Measurements from ENCODE around the gene GATC. TPM values are rescaled to one million over a fixed set of nuclear protein-coding genes. Genes with fewer than 3 reads are reported as not detected.

The GATC gene
- total and polyA plus RNA-seq, 2 experiments from 2014 or later, result 18.5 to 20.1 TPM

DNA sequence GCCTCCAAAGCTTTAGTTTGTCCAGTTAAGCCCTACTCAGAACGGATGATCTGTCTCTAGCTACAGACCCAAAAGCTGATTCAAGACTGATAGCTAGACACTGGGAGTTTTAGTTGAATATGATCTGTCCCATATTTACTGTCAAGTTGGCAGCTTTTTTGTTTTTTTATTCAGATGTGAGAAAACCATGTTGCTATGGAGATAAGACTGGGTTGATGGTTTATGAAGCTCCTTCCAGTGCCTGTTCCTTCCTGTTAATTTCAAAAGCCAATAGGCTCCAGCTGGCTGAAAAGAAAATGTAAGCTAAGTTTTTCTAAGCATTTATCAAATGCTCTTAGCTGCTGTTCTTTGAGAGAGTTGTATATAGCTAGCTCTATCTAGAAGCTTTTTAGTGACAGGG lies 54.3 kb downstream of the GATC start:
- H3K27ac ChIP-seq (ENCODE audit: low read depth), result no peak overlapping the region
- DNase-seq (ENCODE audit: low spot score) (no peak), ATAC-seq (no peak)
- H3K9me2 ChIP-seq (ENCODE audit: insufficient read depth), result no peaks in the 10 kb centered on the region
- H4K20me1 ChIP-seq (replicated peaks; ENCODE audit: insufficient read depth), result peaks cover 19% of the 10 kb centered on the region
- H3K79me2 ChIP-seq (replicated peaks; ENCODE audit: insufficient read depth), result peaks cover 23% of the 10 kb centered on the region
- TF ChIP-seq EZH2 (IDR thresholded peaks at IDR 0.05; ENCODE audit: low read depth, unreplicated experiment), result no peak
- TF ChIP-seq EZH2phosphoT487 (IDR thresholded peaks at IDR 0.05; ENCODE audit: unreplicated experiment), result no peak
- TF ChIP-seq ZNF114 (CRISPR knock-in tag; IDR thresholded peaks at IDR 0.05), result no peak
- TF ChIP-seq STAT1 (IDR thresholded peaks at IDR 0.05; ENCODE audit: unreplicated experiment), result no peak
- no peak overlapping the region for H2AFZ ChIP-seq
- H3K4me1 Mint-ChIP-seq, result peaks cover 32% of the 10 kb centered on the region
- H3K4me3 ChIP-seq, result no peak overlapping the region
- no peaks in the 10 kb centered on the region for H3K27me3 ChIP-seq (ENCODE audit: insufficient read depth)
- H3F3A ChIP-seq (replicated peaks; ENCODE audit: low read depth), result peaks cover 27% of the 10 kb centered on the region
- H3K27ac Mint-ChIP-seq, result no peak overlapping the region
- H3K9me3 Mint-ChIP-seq, result peaks cover 2% of the 10 kb centered on the region; the same call in 2 of the 3 replicates
- peaks cover 22% of the 10 kb centered on the region for H3K36me3 ChIP-seq (ENCODE audit: insufficient read depth)
- H3K27me3 Mint-ChIP-seq (ENCODE audit: insufficient read depth, low read depth, poor library complexity), result peaks cover 12% of the 10 kb centered on the region
- no peak overlapping the region for H3K4me3 Mint-ChIP-seq
- no peak overlapping the region for H3K4me2 ChIP-seq
- H3K4me1 ChIP-seq (ENCODE audit: insufficient read depth), result peaks cover 23% of the 10 kb centered on the region
- peaks cover 58% of the 10 kb centered on the region for H3K36me3 Mint-ChIP-seq (ENCODE audit: low read depth)

- Mint-ChIP-seq H3K4me3 (no peak overlapping the region), H3K36me3 (ENCODE audit: low read depth) (peaks cover 53% of the 10 kb centered on the region), H3K4me1 (peaks cover 14% of the 10 kb centered on the region), H3K9me3 (no peaks in the 10 kb centered on the region), H3K27me3 (ENCODE audit: insufficient read depth, low read depth, poor library complexity) (peaks cover 9% of the 10 kb centered on the region), H3K27ac (peak overlapping the region; percentile 84)
- H3K36me3 ChIP-seq (ENCODE audit: insufficient read depth), result peaks cover 20% of the 10 kb centered on the region
- H2AFZ ChIP-seq, result no peak overlapping the region
- H3K9me2 ChIP-seq (ENCODE audit: insufficient read depth), result no peaks in the 10 kb centered on the region
- ATAC-seq (peak; percentile 87), DNase-seq (ENCODE audit: low spot score) (peak; percentile 37)
- H3F3A ChIP-seq (replicated peaks; ENCODE audit: low read depth), result peaks cover 13% of the 10 kb centered on the region; the same call in 1 of the 2 replicates
- H3K27ac ChIP-seq (ENCODE audit: low read depth), result peak overlapping the region; percentile 61; the same call in 1 of the 2 replicates
- no peaks in the 10 kb centered on the region for H3K27me3 ChIP-seq (ENCODE audit: insufficient read depth)
- no peaks in the 10 kb centered on the region for H3K79me2 ChIP-seq (replicated peaks; ENCODE audit: insufficient read depth)
- H4K20me1 ChIP-seq (replicated peaks; ENCODE audit: insufficient read depth), result no peaks in the 10 kb centered on the region; the same call in 1 of the 2 replicates
- 0 out of 2 replicates have a peak overlapping the region, but pooled peaks have one; percentile 2 for H3K4me3 ChIP-seq
- H3K4me1 ChIP-seq (ENCODE audit: insufficient read depth), result peaks cover 15% of the 10 kb centered on the region
- no peak for TF ChIP-seq CREB1 (CRISPR knock-in tag; IDR thresholded peaks at IDR 0.05; ENCODE audit: low read depth)
- TF ChIP-seq, protein P1, sequence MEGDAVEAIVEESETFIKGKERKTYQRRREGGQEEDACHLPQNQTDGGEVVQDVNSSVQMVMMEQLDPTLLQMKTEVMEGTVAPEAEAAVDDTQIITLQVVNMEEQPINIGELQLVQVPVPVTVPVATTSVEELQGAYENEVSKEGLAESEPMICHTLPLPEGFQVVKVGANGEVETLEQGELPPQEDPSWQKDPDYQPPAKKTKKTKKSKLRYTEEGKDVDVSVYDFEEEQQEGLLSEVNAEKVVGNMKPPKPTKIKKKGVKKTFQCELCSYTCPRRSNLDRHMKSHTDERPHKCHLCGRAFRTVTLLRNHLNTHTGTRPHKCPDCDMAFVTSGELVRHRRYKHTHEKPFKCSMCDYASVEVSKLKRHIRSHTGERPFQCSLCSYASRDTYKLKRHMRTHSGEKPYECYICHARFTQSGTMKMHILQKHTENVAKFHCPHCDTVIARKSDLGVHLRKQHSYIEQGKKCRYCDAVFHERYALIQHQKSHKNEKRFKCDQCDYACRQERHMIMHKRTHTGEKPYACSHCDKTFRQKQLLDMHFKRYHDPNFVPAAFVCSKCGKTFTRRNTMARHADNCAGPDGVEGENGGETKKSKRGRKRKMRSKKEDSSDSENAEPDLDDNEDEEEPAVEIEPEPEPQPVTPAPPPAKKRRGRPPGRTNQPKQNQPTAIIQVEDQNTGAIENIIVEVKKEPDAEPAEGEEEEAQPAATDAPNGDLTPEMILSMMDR (conservative IDR thresholded peaks at IDR 0.05; ENCODE audit: low read depth in 2 of 2), result no peak
- TF ChIP-seq POLR2AphosphoS5 (IDR thresholded peaks at IDR 0.05; ENCODE audit: low read depth), result no peak
- TF ChIP-seq JUNB (IDR thresholded peaks at IDR 0.05; ENCODE audit: unreplicated experiment), result no peak
- TF ChIP-seq REST (IDR thresholded peaks at IDR 0.05; ENCODE audit: unreplicated experiment), result no peak
- H3K4me2 ChIP-seq, result peak overlapping the region; percentile 19
Observed at GRCh38 chr12:120504587-120504986, 58.3 kb downstream of the GATC start.
